ENCODE results near the gene OR2G2. TPM values are rescaled to one million over a fixed set of nuclear protein-coding genes. Genes with fewer than 3 reads are reported as not detected.

Gene OR2G2
- total RNA-seq, 1 experiment from 2014 or later = not detected

GRCh38 chr1:247578946-247579460, 9.2 kb upstream of the OR2G2 start:
- no peaks in the 10 kb centered on the region for H3K9me3 Mint-ChIP-seq (ENCODE audit: unreplicated experiment)
- no peaks in the 10 kb centered on the region for H3K4me1 ChIP-seq
- no peaks in the 10 kb centered on the region for H3K4me1 Mint-ChIP-seq (ENCODE audit: low read depth, unreplicated experiment)
- POLR2A ChIA-PET = no interaction called here
- H3K27me3 ChIP-seq (replicated peaks; ENCODE audit: control insufficient read depth, insufficient read depth, low read length) = no peaks in the 10 kb centered on the region
- no peak overlapping the region for H3K27ac Mint-ChIP-seq (ENCODE audit: unreplicated experiment)
- DNase-seq = no peak
- no peaks in the 10 kb centered on the region for H3K9me3 ChIP-seq
- no peaks in the 10 kb centered on the region for H3K36me3 ChIP-seq (ENCODE audit: control insufficient read depth, insufficient read depth, low read length)
- intact Hi-C loops (cut with micrococcal nuclease; ENCODE audit: unreplicated experiment) = no loop called here
- peaks cover 6% of the 10 kb centered on the region for H3K27me3 Mint-ChIP-seq (ENCODE audit: insufficient read depth, unreplicated experiment)
- no peaks in the 10 kb centered on the region for H3K36me3 Mint-ChIP-seq (ENCODE audit: insufficient read depth, unreplicated experiment)
- no peak overlapping the region for H3K4me3 ChIP-seq (ENCODE audit: low read depth, low read length)
- TF ChIP-seq CTCF (IDR thresholded peaks at IDR 0.05; ENCODE audit: insufficient read depth in 1 of 2, low read depth in 1 of 2, low read length in 1 of 2, severe bottlenecking in 1 of 2, unreplicated experiment in 1 of 2) = no peak
- BruUV-seq (replicated peaks) = no TSS peak
- H3K4me3 Mint-ChIP-seq (ENCODE audit: unreplicated experiment) = no peak overlapping the region
- CTCF ChIA-PET = no interaction called here

GRCh38 chr1:247605286-247605685, 17.1 kb downstream of the OR2G2 start, which contains the start of gene OR2G3:
Gene OR2G3, plus strand, starts transcription at chr1:247605586. Its CDS starts 0 bp downstream, at chr1:247605586.
- Histone ChIP-seq H3K27me3 (replicated peaks; ENCODE audit: control insufficient read depth, insufficient read depth, low read length) (no peaks in the 10 kb centered on the region), H3K36me3 (ENCODE audit: control insufficient read depth, insufficient read depth, low read length) (no peaks in the 10 kb centered on the region), H3K4me3 (ENCODE audit: low read depth, low read length) (no peak within 1 kb of the TSS), H3K4me1 (no peaks in the 10 kb centered on the region), H3K9me3 (no peaks in the 10 kb centered on the region)
- no TSS peak for BruUV-seq (replicated peaks)
- H3K9me3 Mint-ChIP-seq (ENCODE audit: unreplicated experiment) = no peaks in the 10 kb centered on the region
- ChIA-PET POLR2A (no interaction called here), CTCF (no interaction called here)
- no peak for TF ChIP-seq CTCF (IDR thresholded peaks at IDR 0.05; ENCODE audit: insufficient read depth in 1 of 2, low read depth in 1 of 2, low read length in 1 of 2, severe bottlenecking in 1 of 2, unreplicated experiment in 1 of 2)
- peaks cover 2% of the 10 kb centered on the region for H3K27me3 Mint-ChIP-seq (ENCODE audit: insufficient read depth, unreplicated experiment)
- no peaks in the 10 kb centered on the region for H3K4me1 Mint-ChIP-seq (ENCODE audit: low read depth, unreplicated experiment)
- intact Hi-C loops (cut with micrococcal nuclease; ENCODE audit: unreplicated experiment) = no loop called here
- H3K36me3 Mint-ChIP-seq (ENCODE audit: insufficient read depth, unreplicated experiment) = no peaks in the 10 kb centered on the region
- H3K27ac Mint-ChIP-seq (ENCODE audit: unreplicated experiment) = no peak within 1 kb of the TSS
- H3K4me3 Mint-ChIP-seq (ENCODE audit: unreplicated experiment) = no peak within 1 kb of the TSS
- no peak for DNase-seq

GRCh38 chr1:247613405-247613804, 25.2 kb downstream of the OR2G2 start:
- CTCF ChIA-PET = no interaction called here
- POLR2A ChIA-PET = no interaction called here

More at GRCh38 chr1:247613405-247613804, 25.2 kb downstream of the OR2G2 start:
- no peak for TF ChIP-seq CTCF (IDR thresholded peaks at IDR 0.05; ENCODE audit: insufficient read depth in 1 of 2, low read depth in 1 of 2, low read length in 1 of 2, severe bottlenecking in 1 of 2, unreplicated experiment in 1 of 2)
- no peak for DNase-seq
- peaks cover 14% of the 10 kb centered on the region for H3K9me3 Mint-ChIP-seq (ENCODE audit: unreplicated experiment)
- peaks cover 7% of the 10 kb centered on the region for H3K4me1 Mint-ChIP-seq (ENCODE audit: low read depth, unreplicated experiment)
- BruUV-seq (replicated peaks) = no TSS peak
- peaks cover 2% of the 10 kb centered on the region for H3K27me3 Mint-ChIP-seq (ENCODE audit: insufficient read depth, unreplicated experiment)
- H3K4me3 Mint-ChIP-seq (ENCODE audit: unreplicated experiment) = no peak overlapping the region
- Histone ChIP-seq H3K4me1 (no peaks in the 10 kb centered on the region), H3K27me3 (replicated peaks; ENCODE audit: control insufficient read depth, insufficient read depth, low read length) (no peaks in the 10 kb centered on the region), H3K9me3 (no peaks in the 10 kb centered on the region), H3K36me3 (ENCODE audit: control insufficient read depth, insufficient read depth, low read length) (no peaks in the 10 kb centered on the region), H3K4me3 (ENCODE audit: low read depth, low read length) (no peak overlapping the region)
- H3K36me3 Mint-ChIP-seq (ENCODE audit: insufficient read depth, unreplicated experiment) = no peaks in the 10 kb centered on the region
- intact Hi-C loops (cut with micrococcal nuclease; ENCODE audit: unreplicated experiment) = no loop called here
- H3K27ac Mint-ChIP-seq (ENCODE audit: unreplicated experiment) = no peak overlapping the region
